GM21526 (cell line): ENCODE data around the gene GNAI2.
"Not testable (repeated sequence)": the region's sequence is repeated elsewhere in the genome, so short reads cannot be mapped to it uniquely, and the experiment has no call there.

Source experiments
- ATAC-seq: cut with Tn5 transposase; IDR thresholded peaks from one replicate; pipeline ENCODE4 v1.9.1; 2021; ENCODE audit warnings: moderate library complexity; ENCODE audit not compliant: unreplicated experiment, low FRiP score

The GNAI2 gene

DNA sequence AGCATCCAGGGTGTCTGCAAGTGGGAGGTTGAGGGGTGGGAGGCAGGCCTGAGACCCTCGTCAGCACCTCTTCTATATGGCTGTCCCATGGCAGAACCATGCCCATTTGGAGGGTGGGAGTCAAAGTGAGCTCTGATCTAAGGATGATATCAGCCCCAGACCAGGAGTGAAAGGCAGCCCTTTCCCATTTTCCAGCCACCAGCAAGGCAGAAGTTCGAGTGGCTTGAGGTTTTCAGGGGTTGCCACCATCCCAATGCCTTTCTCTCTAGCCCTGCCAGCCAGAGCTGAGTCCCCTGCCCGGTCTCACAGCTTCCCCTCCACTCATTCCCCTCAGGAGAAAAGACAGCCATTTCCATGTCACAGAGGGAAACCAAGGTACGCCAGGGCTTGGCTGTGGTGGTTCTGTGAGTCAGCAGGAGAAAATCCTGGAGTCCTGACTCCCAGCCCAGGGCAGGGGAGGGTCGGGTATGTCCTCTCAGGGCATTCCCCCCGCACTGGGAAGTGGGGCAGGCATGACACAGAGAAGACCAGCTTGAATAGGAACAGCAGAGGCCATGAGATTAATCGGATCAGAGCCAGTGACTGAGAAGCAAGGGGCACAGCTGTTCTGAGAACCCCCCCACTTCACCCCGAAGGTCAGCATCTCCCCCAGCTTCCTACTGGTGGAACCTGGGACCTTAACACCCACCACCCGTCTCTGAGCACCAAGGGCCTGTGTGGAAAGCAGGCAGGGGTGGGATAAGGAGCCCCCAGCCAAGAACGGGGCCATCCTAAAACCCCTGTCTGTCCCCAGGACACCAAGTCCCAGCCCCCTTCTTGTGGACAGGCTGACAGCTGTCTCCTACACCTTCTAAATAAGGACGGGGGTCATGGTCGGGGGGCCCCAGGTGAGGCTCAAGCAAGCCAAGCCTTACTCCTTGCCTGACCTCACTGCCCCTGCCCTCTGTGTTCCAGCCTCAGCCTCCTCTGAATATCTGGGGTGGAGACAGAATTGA is 31.9 kb upstream of the GNAI2 start:
- ATAC-seq, result no peak

DNA sequence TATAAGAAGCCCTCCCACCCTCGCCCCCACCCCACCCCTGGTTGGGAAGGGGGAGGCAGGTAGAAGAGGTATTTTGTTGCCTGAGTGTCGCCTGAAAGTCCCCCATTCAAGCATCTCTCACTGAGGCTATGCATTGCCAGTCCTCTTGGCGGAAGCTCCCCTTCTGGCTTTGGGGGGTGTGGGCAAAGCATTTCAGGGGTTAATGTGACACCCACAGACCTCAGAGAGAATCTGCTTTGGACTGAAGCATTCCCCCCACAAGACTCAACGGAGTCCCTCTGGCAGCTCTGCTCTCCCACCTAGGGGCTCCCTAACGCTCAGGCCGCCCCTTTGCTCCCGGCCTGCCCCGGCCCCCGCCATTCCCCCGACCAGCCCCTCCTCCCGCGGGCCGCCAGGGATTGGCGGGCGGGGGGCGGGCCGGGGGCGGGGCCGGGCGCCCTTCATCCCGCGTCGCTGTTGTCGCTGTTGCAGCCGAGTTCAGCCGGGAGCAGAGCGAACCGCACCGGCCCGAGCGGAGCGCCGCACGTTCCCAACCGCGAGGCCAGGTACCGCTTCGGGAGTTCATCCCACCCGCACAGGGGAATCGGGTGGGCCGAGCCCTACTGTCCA is 31.1 kb upstream of the GNAI2 start, which contains the start of gene SLC38A3:
Gene SLC38A3, plus strand, starts transcription at position 468 of the 609 bp plus-strand sequence. CDS start 8,929 bp downstream, outside the sequence.
- ATAC-seq, result no peak

DNA sequence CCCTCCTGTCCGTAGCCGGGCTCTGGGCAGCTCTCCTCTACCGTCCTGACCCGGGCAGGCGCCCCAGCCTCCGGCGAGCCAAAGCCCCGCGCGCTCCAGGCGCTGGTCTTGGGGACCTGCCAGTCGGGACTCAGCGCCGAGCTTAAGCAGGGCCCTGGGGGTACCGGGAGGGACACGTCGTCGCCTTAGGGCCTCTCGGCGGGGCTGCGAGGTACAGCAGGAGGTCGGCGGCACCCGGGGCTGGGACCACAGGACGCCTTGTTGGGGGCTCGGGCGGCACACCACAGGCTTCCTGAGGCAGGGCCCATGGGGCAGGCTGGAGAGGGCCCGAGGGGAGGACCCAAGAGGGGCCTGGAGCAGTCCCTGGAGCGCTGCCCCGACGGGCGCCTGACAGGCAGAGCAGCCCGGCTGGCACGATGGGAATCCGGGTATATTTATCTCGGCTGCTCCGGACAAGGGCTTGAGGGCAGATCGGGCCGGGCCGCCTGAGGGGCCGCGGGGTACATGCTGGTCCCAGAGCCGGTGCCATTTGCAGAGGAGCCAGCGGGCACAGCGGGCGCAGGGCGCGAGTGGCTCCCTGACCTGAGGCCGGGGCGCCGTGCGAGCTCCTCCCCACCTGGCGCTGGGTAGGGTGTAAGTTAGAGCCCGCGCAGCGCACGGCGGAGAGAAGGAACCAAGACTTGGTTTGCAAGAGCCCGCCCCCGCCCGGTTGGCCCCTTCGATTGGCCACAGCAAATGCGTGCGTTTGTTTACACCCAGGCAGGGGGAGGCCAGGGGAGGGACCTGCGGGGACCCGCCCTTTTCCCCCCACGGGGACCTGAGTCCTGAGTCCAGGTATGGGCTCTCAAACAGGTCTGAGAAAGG is 30.4 kb upstream of the GNAI2 start:
- ATAC-seq, result no peak

DNA sequence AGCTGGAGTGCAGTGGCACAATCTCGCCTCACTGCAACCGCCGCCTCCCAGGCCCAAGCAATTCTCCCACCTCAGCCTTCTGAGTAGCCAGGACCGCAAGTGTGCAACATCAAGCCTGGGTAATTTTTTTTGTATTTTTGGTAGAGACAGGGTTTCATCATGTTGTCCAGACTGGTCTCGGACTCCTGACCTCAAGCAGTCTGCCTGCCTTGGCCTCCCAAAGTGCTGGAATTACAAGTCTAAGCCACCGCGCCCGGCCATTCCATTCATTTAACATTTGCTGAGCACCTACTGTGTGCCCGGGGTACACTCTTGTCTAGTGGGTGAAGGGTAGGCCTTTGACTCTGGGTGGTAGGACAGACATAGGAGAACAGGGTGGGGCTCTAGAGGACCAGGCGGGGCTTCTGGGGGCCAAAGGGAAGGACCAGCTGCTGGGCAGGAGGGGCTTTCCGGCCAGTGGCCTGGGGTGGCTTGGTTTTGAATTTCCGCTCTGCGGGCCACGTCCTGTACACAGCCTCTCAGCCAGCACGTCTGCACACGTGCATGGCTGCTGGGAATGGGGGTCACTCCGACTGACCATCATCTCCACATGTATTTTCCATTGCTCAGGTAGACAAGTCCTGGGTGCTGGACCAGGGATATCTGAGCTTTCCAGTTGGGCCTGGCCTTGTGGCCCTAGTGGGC is 28.5 kb upstream of the GNAI2 start:
- ATAC-seq, result no peak

DNA sequence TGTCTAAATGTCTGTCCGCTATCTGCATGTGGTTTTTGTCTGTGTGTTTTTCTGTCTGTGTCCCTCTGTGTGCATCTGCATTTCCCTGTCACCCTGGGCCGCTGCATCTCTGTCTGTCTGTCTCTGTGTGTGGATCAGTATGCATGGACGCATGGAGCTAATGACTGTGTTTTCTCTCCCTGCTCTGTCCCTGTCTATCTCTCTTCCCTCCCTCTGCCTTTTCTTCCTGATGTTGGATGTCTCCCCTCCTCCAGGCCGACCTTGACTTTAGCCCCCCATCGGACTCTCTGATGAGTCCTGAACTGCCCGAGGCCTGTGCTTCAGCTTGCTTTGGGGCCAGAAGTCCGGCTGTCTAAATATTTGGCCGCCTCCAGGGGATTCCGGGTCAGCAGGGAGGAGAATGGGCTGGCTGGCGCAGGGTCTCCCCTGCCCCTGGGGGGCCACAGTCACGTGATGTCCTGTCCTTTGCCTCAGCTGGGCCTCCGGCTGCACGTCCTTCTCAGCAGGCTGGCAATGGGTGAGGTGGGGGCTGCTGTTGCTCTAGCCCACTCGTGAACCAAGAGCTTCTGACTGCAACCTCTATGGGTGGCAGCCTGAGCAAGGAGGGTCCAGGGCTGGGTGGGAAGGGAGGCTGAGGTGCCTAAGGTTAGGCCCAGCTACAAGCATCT is 27.2 kb upstream of the GNAI2 start:
- no peak for ATAC-seq

DNA sequence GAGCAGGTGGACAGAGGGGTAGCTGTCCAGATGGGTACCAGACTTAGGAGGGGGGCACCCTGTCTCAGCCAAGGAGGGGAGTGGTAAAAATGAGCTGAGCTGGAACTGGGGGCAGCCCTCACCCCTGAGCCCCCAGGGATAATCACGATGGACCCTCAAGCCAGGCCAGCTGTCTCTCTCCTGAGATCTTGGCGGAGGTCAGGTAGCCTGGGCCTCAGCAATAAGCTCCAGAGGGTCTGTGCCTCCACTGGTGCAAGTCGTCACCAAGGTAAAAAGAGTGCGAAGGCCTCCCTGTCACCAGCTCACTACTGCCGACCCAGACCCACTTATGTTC is 25.9 kb upstream of the GNAI2 start:
- no peak for ATAC-seq

DNA sequence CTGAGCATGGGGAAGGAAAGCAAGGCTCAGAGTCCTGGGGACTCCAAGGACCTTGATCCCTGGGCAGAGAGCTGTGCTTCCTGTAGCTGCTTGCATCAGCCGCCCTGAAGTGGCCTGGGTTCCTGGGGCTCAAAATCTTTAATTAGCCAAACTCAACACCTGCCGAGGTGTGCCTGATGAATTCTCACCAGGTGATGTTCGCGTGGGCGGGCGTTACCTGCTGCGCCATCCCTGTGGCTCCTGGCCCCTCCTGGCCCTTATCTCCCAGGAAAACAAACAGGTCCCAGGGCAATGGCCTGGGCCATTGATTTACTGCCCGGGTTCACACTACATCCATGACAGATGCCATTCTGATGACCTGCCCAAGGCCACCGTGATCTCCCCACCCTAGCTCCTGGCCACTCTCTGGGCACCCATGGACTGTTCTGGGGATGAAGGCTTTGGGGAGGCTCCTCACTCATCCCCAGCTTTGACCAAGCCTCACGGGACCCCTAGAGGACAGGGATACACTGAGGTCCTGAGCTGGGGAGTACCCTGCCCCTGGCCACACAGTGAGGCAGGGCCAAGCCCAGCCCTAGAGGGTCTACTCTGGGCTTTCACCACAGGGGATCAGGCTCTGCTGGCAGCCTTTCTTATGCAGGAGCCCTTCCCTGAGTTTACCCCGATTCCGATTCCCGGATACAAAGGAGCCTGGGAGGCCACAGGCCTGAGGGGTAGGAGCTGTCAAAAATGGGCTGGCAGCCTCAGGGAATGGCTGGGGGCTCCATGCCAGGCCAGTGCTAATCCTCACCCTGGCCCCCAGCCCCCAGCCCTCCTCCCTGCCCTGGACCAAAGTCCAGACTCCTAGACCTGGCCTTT is 25.3 kb upstream of the GNAI2 start:
- no peak for ATAC-seq

DNA sequence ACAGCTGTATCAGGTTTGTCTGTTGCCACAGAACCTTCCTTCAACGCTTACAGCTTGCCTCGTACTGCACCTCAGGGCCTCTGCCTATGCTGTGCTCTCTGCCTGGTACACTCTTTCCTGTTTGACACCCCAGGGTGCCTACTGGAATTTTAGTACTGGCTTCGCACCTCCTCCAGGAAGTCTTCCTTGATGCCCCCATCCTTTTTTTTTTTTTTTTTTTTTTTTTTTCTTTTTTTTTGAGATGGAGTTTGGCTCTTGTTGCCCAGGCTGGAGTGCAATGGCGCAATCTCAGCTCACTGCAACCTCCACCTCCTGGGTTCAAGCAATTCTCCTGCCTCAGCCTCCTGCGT is 24.7 kb upstream of the GNAI2 start:
- not testable (repeated sequence) for ATAC-seq

DNA sequence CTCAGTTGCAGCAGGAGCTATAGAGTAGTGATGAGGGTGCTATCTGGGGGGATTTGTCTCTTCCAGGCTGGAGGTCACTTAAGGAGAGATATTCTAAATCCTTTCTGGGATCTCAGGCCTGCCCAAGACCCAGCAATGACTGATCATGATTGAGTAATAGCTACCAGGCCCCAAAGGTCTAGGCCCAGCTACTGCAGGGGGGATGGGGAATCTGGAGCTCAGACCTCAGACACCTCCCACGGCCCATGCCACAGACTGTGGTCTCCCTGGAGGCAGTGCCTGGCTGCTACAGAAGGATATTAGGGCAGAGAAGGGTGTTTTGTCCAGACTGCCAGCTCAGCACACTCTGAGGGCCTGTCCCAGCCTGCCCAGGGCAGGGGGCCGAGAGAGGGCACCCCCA is 24.1 kb upstream of the GNAI2 start:
- no peak for ATAC-seq

DNA sequence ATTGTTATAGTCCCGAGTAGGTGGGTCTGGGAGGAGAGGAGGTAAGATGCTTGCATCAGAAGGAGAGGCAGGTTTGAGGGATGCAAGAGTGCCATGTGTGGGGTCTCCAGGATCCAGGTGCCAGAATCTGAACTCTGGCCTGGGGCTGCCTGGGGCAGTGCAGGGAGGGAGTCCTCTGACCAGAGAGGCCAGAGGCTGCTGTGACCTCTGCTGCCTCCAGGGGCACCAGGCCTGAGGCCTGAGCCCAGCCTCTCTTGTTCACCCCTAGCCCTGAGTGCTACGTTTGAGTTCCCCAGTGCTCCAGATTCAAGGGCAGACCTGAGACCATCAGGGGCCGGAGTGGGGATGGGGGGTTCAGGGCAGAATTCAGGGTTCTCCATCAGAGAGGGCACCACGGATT is 23.5 kb upstream of the GNAI2 start:
- no peak for ATAC-seq

DNA sequence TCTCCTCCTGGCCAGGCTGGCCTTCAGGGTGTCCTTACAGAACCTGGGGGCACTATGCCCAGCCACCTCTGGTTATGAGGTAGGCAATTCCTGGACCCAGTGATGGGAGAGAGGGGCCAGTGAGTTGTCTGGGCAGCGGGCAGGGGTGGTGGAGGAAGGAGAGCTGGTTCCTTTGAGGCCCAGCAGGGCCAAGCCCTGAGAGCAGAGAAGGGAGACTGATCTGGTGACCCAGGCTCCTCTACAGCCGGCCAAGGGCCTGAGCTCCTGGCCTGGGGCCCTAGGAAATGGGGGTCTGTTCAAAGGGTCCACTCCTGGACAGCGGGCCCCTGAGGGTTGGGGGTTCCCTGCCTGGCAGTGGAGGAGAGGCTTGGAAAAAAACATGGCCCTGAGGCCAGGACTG is 23.0 kb upstream of the GNAI2 start:
- ATAC-seq, result no peak

DNA sequence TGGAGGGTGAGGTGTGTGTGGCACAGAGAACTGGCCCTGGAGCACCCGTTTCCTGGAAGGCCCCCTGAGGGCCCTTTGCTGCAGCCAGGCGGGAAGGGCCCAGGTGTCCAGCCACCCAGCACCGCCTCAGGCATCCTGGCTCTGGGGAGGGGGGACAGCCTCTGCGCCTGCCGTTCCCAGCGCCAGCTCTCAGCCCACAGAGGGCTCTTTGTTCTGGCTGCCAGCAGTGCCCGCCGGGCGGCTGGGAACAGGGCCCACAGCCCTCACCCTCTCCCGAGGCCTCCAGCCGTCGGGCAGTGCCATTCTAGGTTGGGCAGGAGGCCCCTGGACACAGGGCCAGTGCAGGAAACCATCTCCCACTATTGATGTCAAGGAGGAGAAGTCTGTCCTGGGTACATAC is 22.6 kb upstream of the GNAI2 start:
- no peak for ATAC-seq

DNA sequence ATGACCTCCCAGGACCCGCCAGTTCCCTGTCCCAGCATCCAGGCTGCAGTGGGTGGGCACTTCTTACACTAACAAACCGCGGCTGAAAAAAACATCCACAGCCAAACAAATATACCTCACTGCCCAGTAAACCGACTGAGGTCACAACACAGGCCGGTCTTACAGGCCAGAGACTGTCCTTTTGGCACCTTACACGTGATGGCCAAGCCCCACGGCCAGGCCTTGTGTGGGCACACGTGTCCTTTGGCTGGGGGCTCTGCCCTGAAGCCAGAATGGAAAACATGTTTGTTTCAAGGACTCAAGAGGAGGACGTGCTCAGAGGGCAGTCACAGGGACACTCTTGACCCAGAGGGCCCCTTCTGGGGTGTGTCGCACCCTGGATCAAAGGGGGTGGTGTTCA is 21.2 kb upstream of the GNAI2 start:
- ATAC-seq, result no peak

DNA sequence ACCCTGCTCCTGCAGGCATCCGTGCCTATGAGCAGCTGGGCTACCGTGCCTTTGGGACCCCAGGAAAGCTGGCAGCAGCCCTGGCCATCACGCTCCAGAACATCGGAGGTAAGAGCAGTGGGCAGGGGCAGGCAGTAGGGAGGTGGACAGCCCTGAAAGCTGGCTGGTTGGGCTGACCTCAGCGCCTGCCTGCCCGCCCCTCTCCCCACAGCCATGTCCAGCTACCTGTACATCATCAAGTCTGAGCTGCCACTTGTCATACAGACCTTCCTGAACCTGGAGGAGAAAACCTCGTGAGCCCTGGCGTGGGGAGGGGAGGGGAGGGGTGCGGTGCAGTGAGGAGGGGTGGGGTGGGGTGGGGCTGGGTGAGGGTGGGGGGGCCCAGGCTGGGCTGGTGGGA is 20.5 kb upstream of the GNAI2 start:
- no peak for ATAC-seq

DNA sequence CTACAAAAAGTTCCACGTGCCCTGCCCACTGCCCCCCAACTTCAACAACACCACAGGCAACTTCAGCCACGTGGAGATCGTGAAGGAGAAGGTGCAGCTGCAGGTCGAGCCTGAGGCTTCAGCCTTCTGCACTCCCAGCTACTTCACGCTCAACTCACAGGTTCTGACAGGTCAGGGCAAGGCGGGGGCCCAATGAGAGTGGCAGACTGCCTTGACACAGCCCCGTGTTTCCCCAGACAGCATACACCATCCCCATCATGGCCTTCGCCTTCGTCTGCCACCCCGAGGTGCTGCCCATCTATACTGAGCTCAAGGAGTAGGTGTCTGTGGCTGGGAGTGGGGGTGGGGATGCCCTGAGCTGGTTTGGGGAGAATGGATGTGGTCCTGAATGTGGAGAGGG is 18.3 kb upstream of the GNAI2 start:
- ATAC-seq, result no peak

DNA sequence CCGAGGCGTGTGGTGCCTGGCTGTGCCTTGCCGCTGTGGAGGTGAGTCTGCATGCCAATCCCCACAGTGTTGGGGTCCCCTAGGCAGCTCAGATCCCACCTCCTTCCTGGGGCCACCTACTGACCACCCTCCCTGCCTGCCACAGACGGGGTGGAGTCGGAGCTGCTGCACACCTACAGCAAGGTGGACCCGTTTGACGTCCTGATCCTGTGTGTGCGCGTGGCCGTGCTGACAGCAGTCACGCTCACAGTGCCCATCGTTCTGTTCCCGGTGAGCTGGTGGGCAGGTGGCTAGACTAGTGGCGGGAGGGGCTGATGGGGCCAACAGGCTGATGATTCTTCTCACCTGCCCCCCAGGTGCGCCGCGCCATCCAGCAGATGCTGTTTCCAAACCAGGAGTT is 17.6 kb upstream of the GNAI2 start:
- ATAC-seq, result no peak

DNA sequence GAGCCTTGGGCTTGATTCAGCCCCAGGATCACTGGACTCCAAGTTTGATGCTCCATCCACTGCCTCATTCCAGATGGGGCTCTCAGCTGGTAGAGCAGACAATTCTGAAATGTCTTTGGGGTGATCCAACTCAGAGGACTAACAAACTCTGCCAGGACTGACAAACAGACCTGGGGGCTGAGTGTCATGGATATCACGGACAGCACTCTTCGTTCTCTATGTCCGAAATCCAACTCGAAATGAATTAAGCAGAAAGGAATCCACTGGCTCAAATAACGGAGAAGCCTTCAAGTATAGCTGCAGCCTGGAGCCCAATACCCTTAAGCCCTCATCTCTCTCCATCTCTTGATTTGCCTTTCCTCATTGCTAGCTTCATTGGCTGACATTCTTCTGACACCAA is 16.7 kb upstream of the GNAI2 start:
- no peak for ATAC-seq

DNA sequence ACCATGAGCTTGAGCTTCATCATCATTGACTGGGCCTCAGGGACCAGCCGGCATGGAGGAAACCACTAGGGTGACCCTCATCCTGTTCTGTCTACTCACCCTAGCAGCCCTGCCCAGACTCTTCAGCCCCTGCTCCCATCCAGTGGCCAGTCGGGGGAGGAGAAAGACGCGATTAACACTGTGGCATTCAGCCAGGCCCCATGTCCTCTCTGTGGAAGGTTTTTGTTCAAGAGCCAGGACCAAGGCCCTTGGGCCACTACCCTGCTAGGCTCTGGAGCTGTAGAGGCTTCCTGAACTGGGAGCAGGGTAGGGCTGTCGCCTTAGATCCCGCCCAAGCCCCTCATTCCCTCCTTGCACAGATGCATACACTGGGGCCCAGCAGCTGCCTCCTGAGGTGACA is 15.9 kb upstream of the GNAI2 start:
- no peak for ATAC-seq

DNA sequence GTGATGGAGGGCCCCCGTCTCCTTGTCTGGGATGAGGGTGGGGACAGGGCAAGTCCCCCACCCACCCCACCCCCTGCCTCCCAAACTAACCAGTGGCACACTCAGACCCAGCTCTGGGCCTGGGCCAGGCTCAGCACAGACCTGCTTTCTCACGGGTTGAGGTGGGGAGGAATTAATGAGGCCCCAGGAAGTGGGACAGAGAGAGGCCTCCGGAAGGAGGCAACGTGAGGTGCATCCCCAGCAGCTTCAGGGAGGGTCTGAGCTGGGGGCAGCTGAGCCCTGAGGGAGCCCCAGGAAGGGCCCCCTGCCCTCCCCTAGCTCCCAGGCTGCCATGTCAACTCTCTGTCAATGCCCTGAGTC is 15.0 kb upstream of the GNAI2 start:
- ATAC-seq, result no peak
